ENCODE data around the gene METTL8. TPM values are rescaled to one million over a fixed set of nuclear protein-coding genes. Genes with fewer than 3 reads are reported as not detected.

The METTL8 gene
- polyA plus RNA-seq, 2 of the 4 experiments (the other 2 are of a cell fraction), result 21.8 to 58.3 TPM

DNA sequence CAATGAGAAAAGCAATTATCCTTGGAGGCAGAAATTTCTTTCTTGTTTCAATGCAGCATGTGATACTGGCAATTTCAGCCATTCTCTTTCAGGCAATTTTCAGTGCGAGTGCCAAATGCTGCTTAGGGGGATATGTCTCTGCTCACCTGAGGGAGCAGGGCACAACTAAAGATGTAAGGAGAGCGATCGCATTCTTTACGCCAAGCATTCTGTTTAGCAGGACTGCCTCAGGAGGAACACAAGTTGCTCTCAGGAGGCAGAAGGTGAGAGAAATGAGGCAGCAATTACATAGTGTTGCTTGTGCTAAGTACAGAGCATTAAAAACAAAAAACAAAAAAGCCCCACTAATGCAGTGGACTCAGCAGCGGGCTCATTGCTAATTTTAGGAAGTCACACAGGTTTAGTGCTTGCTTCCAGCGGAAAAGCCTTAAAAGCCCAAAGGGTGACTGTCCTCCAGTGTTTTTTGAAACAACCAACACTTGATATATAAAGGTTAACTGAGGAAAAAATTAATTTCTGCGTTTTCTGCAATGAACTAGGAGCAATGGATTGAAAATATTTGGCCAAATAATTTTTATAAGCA, 116.9 kb downstream of the METTL8 start:
- WGBS (ENCODE audit: missing lambda C conversion rate), result 92% methylated on average over 7 of the region's 7 CpGs
- Histone ChIP-seq H3K4me1 (no peaks in the 10 kb centered on the region), H3K4me3 (no peak overlapping the region), H3K4me2 (no peak overlapping the region), H3K27ac (no peak overlapping the region), H3K9me3 (peaks cover 10% of the 10 kb centered on the region)
- FAIRE-seq, result no peak
- DNase-seq (ENCODE audit: low read depth in 1 of 2, low spot score in 1 of 2), result no peak
- ChIA-PET POLR2A (no interaction called here), CTCF (interaction anchor here (0.6 to 1.0 kb wide), 2 partner anchors 13 to 318 kb away, joined by 3 read pairs; no protein-coding TSS in a partner anchor)
- TF ChIP-seq BHLHE40 (IDR thresholded peaks at IDR 0.05; ENCODE audit: low read depth, low read length) (no peak), MAZ (IDR thresholded peaks at IDR 0.05; ENCODE audit: borderline replicate concordance, low read depth, low read length) (no peak), HOXB5 (CRISPR knock-in tag; IDR thresholded peaks at IDR 0.05) (no peak), SMC3 (IDR thresholded peaks at IDR 0.05) (no peak), RNF2 (IDR thresholded peaks at IDR 0.05; ENCODE audit: borderline replicate concordance, low read depth) (no peak), RAD21 (conservative IDR thresholded peaks at IDR 0.05 in 1 of 2, IDR thresholded peaks at IDR 0.05 in 1 of 2) (no peak), RCOR1 (IDR thresholded peaks at IDR 0.05; ENCODE audit: low read depth, low read length) (no peak), TP53 (CRISPR knock-in tag; IDR thresholded peaks at IDR 0.05) (no peak), HDAC2 (IDR thresholded peaks at IDR 0.05) (no peak), CHD4 (IDR thresholded peaks at IDR 0.05; ENCODE audit: borderline replicate concordance) (no peak), GATA3 (IDR thresholded peaks at IDR 0.05; ENCODE audit: borderline replicate concordance) (no peak), HEYL (CRISPR knock-in tag; IDR thresholded peaks at IDR 0.05) (no peak), KDM5A (IDR thresholded peaks at IDR 0.05) (no peak), NPAS2 (CRISPR knock-in tag; IDR thresholded peaks at IDR 0.05; ENCODE audit: borderline replicate concordance) (no peak), ZFP36 (IDR thresholded peaks at IDR 0.05; ENCODE audit: borderline replicate concordance, partially characterized antibody) (no peak), JUNB (IDR thresholded peaks at IDR 0.05) (no peak), CBX2 (IDR thresholded peaks at IDR 0.05; ENCODE audit: borderline replicate concordance, low read depth) (no peak), FOSB (CRISPR knock-in tag; IDR thresholded peaks at IDR 0.05) (no peak)
- TF ChIP-seq, protein P1, sequence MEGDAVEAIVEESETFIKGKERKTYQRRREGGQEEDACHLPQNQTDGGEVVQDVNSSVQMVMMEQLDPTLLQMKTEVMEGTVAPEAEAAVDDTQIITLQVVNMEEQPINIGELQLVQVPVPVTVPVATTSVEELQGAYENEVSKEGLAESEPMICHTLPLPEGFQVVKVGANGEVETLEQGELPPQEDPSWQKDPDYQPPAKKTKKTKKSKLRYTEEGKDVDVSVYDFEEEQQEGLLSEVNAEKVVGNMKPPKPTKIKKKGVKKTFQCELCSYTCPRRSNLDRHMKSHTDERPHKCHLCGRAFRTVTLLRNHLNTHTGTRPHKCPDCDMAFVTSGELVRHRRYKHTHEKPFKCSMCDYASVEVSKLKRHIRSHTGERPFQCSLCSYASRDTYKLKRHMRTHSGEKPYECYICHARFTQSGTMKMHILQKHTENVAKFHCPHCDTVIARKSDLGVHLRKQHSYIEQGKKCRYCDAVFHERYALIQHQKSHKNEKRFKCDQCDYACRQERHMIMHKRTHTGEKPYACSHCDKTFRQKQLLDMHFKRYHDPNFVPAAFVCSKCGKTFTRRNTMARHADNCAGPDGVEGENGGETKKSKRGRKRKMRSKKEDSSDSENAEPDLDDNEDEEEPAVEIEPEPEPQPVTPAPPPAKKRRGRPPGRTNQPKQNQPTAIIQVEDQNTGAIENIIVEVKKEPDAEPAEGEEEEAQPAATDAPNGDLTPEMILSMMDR (IDR thresholded peaks at IDR 0.05), result no peak
- no peak for ATAC-seq

DNA sequence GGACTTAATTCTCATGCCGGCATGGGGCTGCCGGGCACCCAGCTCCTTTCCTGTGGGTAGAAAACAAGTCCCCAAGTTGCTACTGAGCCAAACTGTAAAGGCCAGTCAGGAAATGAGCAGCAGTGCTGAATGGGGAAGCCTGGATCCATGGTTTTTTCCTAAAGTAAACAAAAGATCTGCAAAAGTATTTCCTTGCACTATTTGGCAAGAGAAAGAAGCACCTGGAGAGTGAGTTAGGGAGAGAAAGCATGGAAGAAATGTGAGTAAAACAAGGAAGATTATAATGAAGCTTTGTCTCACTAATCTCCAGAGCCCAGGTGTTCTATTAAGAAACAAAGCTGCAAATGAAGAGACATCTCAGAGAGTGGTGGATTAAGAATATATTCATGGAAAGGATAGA, 117.6 kb downstream of the METTL8 start:
- ATAC-seq (no peak), FAIRE-seq (no peak), DNase-seq (ENCODE audit: low read depth in 1 of 2, low spot score in 1 of 2) (no peak)
- Histone ChIP-seq H3K27ac (no peak overlapping the region), H3K4me2 (no peak overlapping the region), H3K9me3 (peaks cover 11% of the 10 kb centered on the region), H3K4me1 (no peaks in the 10 kb centered on the region), H3K4me3 (no peak overlapping the region)
- WGBS (ENCODE audit: missing lambda C conversion rate), result 93% methylated on average over 2 of the region's 2 CpGs
- ChIA-PET CTCF (interaction anchor here (0.9 to 1.0 kb wide), 2 partner anchors 10 to 14 kb away, joined by 3 read pairs; no protein-coding TSS in a partner anchor), POLR2A (no interaction called here)
- no peak for TF ChIP-seq TFCP2L1 (CRISPR knock-in tag; IDR thresholded peaks at IDR 0.05)
- TF ChIP-seq, protein P2, sequence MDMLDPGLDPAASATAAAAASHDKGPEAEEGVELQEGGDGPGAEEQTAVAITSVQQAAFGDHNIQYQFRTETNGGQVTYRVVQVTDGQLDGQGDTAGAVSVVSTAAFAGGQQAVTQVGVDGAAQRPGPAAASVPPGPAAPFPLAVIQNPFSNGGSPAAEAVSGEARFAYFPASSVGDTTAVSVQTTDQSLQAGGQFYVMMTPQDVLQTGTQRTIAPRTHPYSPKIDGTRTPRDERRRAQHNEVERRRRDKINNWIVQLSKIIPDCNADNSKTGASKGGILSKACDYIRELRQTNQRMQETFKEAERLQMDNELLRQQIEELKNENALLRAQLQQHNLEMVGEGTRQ (IDR thresholded peaks at IDR 0.05), result no peak
- no peak for TF ChIP-seq FOXS1 (CRISPR knock-in tag; IDR thresholded peaks at IDR 0.05)
- no peak for TF ChIP-seq KDM5A (IDR thresholded peaks at IDR 0.05)
- TF ChIP-seq, protein P3, sequence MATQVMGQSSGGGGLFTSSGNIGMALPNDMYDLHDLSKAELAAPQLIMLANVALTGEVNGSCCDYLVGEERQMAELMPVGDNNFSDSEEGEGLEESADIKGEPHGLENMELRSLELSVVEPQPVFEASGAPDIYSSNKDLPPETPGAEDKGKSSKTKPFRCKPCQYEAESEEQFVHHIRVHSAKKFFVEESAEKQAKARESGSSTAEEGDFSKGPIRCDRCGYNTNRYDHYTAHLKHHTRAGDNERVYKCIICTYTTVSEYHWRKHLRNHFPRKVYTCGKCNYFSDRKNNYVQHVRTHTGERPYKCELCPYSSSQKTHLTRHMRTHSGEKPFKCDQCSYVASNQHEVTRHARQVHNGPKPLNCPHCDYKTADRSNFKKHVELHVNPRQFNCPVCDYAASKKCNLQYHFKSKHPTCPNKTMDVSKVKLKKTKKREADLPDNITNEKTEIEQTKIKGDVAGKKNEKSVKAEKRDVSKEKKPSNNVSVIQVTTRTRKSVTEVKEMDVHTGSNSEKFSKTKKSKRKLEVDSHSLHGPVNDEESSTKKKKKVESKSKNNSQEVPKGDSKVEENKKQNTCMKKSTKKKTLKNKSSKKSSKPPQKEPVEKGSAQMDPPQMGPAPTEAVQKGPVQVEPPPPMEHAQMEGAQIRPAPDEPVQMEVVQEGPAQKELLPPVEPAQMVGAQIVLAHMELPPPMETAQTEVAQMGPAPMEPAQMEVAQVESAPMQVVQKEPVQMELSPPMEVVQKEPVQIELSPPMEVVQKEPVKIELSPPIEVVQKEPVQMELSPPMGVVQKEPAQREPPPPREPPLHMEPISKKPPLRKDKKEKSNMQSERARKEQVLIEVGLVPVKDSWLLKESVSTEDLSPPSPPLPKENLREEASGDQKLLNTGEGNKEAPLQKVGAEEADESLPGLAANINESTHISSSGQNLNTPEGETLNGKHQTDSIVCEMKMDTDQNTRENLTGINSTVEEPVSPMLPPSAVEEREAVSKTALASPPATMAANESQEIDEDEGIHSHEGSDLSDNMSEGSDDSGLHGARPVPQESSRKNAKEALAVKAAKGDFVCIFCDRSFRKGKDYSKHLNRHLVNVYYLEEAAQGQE (IDR thresholded peaks at IDR 0.05), result no peak

Measured in A549 (cell line).